NB4 (cell line): ENCODE results near the gene COG2.

ENCODE experiments used
- DNase-seq: peaks from one replicate; pipeline ENCODE4 v3.0.0; 2010; ENCODE audit warnings: low read depth
- H3K4me3 ChIP-seq: one replicate; pipeline ENCODE4 v1.5.1; 2011; ENCODE audit warnings: mild to moderate bottlenecking, low read depth, low read length, moderate library complexity
- CTCF ChIP-seq: IDR thresholded peaks from one replicate; pipeline ENCODE4 v1.5.1; 2012; ENCODE audit warnings: low read depth, low read length
- MAX ChIP-seq: IDR thresholded peaks from 2 replicates; pipeline ENCODE4 v1.6.1; 2011; ENCODE audit warnings: low read depth, low read length
- MYC ChIP-seq: IDR thresholded peaks from 2 replicates; pipeline ENCODE4 v1.6.1; 2011; ENCODE audit warnings: low read depth, low read length
- POLR2A ChIP-seq: IDR thresholded peaks from 2 replicates; pipeline ENCODE4 v1.6.1; 2011; ENCODE audit warnings: mild to moderate bottlenecking; ENCODE audit not compliant: insufficient read length; ENCODE audit errors: extremely low read depth

Gene COG2

GRCh38 chr1:230725256-230726012 is 83.2 kb downstream of the COG2 start:
- TF ChIP-seq MAX (no peak), CTCF (no peak), POLR2A (no peak), MYC (no peak)
- no peak for DNase-seq
- no peak overlapping the region for H3K4me3 ChIP-seq

- DNase-seq, result no peak
- TF ChIP-seq POLR2A (no peak), MAX (no peak), CTCF (no peak), MYC (no peak)
- no peak overlapping the region for H3K4me3 ChIP-seq
Observed at GRCh38 chr1:230728710-230729392, 86.6 kb downstream of the COG2 start.

GRCh38 chr1:230730977-230731376 is 88.7 kb downstream of the COG2 start:
- no peak for TF ChIP-seq MAX
- TF ChIP-seq MYC, result no peak
- TF ChIP-seq POLR2A, result no peak
- TF ChIP-seq CTCF, result no peak
- H3K4me3 ChIP-seq, result no peak overlapping the region
- DNase-seq, result no peak

GRCh38 chr1:230735447-230735846 is 93.2 kb downstream of the COG2 start:
- no peak overlapping the region for H3K4me3 ChIP-seq
- no peak for DNase-seq
- no peak for TF ChIP-seq MAX

- no peak for TF ChIP-seq MAX
- no peak for TF ChIP-seq CTCF
- no peak for TF ChIP-seq POLR2A
- no peak for TF ChIP-seq MYC
- no peak overlapping the region for H3K4me3 ChIP-seq
- DNase-seq, result peak; percentile 23
Observed at GRCh38 chr1:230737622-230738262, 95.5 kb downstream of the COG2 start.
